Cardiac septum (tissue), 1 donor: Measurements from ENCODE around the gene TCIRG1. TPM values are rescaled to one million over a fixed set of nuclear protein-coding genes. Genes with fewer than 3 reads are reported as not detected.

ENCODE experiments used
- DNase-seq: peaks from one replicate; pipeline ENCODE4 v3.0.0-alpha.2; 2020; ENCODE audit warnings: low spot score
- intact Hi-C: fragments of 100-400 bp; cut with DNase I; formaldehyde crosslinking; loops from one replicate; pipeline ENCODE4 v1.14.0; 2022
- total RNA-seq: library from RNA; stranded (reverse); fragmentation: NEBNext Ultra II Directional; extraction: Animal tissue kit (Norgen Biotek cat#: 25700); gene quantifications from one replicate; pipeline ENCODE4 v1.2.1, GENCODE V29; 2021
- donor health status: DM: no; HTN: no; CAD: no.

TCIRG1 gene
- total RNA-seq, 1 donor from 2014 or later: 26.5 TPM

DNA sequence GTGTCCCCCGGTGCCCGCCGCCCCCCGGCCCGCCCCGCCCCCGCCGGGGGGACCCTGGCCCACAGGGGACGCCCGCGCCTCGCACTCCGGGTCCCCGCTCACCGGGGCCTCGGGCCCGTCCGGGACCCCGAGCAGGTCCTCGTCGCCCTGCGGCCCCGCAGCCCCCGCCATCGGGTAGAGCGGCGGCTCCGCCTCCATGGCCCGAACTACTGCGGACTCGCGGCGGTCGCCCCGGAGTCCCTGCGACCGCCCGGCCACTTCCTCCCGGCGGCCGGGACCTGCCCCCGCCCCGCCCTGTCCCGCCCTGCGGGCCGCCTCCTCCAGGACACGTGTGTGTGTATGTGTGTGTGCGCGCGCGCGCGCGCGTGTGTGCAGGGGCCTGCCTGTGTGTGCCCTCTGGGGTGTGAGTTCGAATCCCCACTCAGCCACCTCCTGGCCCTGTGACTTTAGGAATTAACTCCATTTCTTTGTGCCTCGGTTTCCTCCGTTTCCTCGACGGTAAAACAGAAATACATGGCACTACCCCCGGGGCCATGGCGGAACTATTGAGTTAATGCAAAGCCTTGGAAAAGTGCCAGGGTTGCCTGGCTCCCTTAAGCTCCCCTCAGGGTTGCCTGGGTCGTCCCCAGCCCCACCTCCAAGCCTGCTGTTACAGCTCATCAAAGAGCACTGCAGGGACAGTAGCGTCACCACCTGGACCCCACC, 34.8 kb upstream of the TCIRG1 start, which contains the start of gene UNC93B1:
Gene UNC93B1, minus strand, starts transcription at position 252 of the 705 bp plus-strand sequence. Its CDS starts 54 bp downstream, at position 198.
- DNase-seq: peak; percentile 95
- intact Hi-C loops: no loop called here

DNA sequence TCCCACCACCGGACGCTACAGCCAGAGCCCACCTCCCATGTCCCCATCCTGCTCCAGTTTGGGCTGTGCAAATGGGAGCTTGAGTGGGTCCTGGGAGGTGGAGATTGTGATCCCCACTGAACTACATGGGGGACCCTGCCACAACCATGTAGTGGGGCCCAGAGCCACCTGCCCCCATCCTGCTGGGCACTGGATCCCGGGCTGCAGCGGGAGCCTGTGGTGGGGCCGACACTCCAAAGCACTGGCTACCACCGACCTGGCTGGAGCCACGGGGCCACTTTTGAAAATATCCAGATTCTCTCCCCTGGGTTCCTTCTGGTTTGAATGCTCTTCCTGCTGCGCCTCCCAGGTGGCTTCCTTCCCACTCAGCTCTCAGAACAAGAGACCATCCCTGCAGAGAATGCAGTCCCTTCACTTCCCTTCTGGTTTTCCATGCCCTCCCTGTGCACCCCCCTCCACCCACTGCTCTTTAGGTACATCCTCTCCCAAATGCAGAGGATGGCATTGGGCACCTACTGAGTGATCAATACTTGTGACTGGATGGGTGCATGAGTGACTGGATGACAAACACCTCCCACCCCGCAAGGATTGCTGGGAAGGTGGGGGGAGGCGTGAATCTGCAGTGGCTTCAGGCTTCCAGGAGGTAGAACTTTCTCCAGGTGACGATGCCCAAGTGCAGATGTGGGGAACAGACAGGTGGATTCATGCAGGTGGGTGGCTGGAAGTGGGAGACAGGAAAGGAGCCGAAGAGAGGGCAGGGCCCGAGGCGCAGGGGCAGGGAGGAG, 34.1 kb upstream of the TCIRG1 start:
- intact Hi-C loops: no loop called here
- DNase-seq: no peak

DNA sequence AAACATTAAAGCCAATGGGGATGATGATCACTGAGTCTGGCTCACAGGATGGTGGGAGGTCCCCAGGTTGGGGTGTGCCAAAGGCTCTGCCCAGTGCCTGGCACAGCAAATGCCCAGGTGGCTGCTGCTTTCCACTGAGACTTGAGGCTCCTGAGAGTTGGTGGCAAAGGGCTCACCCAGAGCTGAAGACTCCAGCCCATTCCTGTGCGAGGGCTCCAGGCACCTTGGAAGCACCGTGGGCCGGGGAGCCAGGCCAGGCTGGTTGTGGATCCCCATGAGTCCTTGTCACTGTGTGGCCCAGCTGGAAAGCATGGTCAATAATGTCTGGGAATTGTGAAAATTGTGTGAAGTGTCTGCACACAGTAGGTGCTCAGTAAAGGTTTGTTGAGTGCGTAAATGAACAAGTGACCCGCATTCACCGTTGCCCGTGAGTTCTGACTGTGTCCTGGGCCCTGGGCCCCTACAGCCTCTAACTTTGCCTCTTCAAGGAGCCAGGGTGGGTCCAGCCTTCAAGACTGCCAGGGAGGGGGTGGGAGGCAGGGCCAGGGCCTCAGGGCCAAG, 32.1 kb upstream of the TCIRG1 start:
- intact Hi-C loops: no loop called here
- DNase-seq: no peak

DNA sequence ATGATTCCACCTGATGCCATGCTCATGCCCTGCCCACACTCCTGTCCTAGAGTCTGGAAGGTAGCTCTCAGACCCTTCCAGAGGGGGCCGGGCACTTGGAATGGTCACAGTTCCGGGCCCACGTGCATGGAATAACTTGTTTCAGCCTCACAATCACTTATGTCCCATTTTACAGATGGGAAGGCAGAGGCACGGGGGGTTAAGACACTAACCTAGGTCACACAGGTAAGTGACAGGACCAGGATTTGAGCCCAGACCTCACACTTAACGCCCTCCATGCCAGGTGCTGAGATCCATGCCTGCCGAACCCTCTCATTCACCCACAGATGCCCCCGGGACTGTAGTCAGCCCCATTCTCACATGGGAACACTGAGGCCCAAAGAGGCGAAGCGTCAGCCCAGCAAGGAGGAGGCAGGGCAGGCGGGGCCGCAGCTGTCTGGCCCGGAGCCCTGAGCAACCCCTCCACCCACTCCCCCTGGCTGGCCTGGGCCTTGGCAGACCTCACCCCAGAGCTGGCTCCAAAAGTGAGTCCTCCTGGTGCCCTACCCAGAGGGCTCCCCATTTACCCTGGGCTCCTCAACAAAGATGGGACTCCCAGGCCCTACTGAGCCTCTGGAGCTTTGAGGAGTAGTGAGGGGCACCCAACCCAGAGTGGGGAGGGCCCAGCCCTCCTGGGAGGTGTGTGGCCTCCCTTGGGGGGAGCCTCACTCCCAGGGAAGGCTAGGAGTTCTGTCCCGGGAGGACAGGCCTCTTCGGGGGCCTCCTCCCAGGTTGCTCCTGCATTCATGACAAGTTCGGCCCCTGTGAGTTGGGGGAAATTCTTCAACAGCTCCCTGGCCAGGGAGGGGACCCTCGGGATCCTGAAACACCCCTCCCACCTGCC, 31.1 kb upstream of the TCIRG1 start:
- intact Hi-C loops: no loop called here
- no peak for DNase-seq

DNA sequence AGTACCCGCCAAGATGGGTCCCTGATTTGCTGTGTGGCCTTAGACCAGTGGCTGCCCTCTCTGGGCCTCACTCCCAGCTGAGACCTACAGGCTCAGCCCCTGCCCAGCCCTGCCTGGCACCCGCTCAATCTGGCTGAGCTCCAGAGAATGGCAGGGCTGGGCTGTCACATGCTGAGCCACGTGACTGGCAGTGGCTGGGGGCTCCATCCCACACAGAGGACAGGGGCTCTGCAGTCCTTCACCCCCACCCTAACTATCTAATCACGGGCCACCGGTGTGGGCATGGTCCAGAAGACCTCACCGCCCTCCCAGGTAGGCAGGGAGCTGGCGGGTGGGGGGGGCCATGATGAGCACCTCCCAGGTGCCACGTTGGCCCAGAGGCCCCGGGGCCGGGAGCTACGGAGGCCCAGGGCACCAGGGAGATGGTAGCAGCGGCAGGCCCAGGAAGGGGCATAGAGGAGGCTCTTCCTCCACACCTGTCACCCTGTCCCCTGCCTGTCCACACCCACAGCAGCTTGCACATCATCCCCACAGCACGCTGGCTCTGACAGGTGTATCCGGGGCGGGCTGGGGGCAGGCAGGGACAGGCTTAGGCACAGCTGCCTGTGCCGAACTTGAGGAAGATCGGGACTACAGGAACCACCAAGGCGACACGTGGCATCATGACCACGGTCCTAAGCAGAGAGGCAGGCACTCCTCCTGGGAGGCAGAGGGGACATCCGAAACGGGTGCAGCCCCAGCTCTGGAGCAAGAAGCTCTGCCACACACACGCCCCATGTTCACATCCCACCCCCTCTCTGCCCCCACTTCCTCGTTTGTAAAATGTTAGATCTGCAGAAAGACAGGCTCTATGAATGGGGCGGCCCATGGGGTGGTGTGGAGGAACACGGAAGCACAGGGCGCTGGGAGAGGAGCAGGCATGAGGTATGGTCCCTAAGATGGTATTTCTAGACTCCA, 30.2 kb upstream of the TCIRG1 start:
- no peak for DNase-seq
- intact Hi-C loops: no loop called here

DNA sequence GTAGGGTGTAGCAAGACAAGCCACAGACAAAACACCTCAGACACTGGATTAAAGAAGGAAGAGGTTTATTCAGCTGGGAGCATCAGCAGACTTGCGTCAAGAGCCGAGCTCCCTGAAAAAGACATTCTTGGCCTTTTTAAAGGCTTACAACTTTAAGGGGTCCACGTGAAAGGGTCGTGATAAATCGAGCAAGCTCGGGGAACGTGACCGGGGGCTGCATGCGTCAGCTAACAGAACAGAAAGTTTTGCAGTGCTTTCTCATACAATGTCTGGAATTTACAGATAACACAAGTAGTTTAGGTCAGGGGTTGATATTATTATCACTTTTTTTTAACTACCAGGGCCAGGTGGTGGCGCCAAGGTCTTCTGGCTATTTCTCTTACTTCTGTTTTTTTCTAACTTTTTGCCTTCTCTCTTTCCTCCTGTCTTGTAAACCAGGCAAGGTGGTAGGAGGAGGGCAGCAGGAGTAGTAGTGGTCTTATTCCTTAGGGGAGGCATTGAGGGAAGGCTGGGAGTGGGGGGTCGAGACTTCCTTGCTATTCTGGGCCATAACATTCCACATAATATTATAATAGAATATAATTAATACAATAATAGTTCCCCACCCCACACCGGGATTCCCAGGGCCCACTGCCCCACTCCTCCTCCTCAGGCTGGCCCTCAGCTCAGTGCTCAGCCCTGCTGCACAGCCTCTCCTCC, 29.3 kb upstream of the TCIRG1 start:
- intact Hi-C loops: loop anchor here (10.0 kb wide), 1 partner anchor 195 kb away; no protein-coding TSS in a partner anchor
- DNase-seq: no peak

DNA sequence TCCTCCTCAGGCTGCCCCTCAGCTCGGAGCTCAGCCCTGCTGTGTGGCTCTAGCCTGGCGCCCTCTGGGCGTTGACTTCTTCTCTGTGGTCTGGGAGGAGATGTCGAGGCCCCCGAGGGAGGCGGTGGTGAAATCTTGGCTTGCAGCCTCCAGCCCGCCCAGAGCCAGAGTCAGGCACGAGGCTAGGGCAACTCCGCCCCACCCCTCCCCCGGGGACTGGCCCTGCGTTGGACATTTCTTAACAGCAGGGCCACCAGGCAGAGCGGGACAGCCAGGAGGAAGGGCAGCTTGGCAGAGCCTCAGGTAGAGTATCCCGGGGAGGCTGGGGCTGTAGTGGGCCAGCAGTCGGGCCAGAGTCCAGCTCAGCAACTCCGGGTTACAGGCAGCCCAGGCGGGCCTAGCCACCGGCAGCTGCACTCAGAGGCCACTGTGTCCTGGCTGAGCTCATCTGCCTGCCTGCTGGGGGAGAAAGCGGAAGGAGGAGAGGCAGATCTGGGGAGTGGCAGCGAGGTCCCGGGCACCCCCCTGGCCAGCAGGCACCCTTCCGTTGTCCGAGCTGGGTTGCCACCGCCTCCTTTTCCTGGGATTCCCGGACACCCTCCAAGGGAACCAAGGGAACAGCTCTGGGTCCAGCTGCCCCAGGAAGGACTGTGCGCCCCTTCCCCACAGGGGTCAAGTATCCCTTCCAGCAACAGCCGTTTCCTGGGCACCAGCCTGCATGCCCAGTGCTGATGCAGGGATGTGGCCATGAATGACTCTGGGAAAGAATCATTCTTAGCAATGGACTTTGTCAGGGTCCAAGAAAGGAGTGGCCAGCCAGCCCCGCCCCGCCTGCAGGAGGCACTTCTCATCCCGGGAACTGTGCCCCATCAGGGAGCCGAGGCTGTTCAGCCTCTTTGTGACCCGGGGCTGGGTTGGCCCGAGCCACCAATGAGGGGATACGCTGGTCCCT, 28.5 kb upstream of the TCIRG1 start, which contains the start of gene ALDH3B1:
Gene ALDH3B1, plus strand, starts transcription at position 238 of the 952 bp plus-strand sequence. CDS start 4,971 bp downstream, outside the sequence.
- intact Hi-C loops: loop anchor here (10.0 kb wide), 1 partner anchor 194 kb away; no protein-coding TSS in a partner anchor

DNA sequence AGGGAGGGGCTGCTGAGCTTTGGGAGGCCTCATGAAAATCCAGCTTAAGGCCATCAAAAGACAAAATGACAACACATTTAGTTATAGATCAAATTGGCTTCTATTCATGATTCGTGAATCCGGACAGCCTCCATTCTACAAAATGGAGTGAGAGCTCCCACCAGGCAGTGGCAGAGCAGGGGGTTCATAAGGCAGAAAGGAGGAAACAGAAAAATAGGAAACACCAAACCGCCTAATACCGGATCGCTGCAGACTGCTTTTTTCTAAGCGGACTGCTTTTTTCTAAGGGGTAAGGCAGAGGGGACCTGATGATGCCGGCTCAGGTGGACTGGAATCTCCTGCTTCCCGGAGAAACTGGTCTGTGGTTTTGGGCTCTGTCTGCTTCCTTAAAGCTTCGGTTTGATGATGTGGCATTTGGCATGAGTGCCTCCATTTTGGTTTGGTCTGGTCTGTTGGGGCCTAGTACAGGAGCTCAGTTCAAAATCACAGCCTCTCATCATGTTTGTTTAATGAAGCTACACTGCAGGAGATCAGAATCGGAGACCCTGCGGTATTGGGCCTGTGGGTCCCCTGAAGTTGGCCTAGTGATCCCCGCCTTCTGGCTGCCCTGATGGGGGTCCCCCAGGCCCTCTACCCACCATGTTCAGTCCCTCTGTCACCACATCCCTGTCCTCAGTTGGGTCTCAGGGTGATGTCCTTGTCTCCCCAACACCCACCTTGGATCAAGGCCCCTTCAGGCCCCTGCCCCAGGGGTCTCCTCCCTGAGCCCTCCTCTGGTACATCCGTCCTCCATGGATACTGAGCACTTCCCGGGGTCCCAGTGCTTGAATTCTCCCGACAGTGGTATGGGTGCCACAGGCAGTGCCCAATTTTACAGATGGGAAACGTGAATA, 27.5 kb upstream of the TCIRG1 start:
- DNase-seq: no peak
- intact Hi-C loops: loop anchor here (10.0 kb wide), 1 partner anchor 194 kb away; no protein-coding TSS in a partner anchor

More for the DNA sequence above, 28.5 kb upstream of the TCIRG1 start, which contains the start of gene ALDH3B1:
- DNase-seq: peak; percentile 93

DNA sequence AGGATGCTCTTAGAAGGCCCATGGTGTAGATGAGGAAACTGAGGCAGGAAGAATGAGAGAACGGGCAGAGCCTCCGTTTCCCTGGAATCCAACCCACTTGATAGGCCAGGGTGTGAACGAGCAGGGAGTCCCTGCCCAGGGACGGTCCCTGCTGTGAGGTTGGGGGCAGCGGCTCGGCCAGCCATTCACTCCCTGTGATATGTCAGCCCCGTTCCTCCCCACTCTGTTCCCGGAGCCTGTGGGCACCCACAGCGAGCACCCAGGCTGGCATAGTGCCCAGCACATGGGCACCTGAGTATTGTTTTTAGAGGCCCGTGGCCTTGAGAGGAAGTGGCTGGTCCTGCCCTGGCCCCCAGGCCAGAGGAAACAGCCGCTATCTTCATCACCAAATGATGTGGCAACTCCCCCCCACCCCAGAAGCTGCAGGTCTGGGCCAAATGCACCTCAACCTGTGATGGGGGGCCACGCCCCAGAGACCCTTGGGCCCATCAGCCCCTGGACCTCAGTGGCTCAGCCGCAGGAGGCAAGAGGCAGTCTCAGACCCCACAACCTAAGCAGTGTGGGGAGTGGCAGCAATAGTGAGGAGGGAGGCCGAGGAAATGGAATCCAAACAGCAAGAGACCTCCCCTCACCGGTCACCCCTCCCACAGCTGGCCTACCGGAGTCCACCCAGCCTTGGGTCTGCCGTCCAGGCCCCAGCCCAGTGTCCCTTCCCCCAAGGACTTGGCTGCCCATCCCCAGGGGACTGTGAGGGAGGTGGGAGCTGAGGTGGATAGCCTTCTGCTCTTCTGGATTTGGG, 26.6 kb upstream of the TCIRG1 start:
- no peak for DNase-seq
- intact Hi-C loops: loop anchor here (10.0 kb wide), 1 partner anchor 193 kb away; no protein-coding TSS in a partner anchor

DNA sequence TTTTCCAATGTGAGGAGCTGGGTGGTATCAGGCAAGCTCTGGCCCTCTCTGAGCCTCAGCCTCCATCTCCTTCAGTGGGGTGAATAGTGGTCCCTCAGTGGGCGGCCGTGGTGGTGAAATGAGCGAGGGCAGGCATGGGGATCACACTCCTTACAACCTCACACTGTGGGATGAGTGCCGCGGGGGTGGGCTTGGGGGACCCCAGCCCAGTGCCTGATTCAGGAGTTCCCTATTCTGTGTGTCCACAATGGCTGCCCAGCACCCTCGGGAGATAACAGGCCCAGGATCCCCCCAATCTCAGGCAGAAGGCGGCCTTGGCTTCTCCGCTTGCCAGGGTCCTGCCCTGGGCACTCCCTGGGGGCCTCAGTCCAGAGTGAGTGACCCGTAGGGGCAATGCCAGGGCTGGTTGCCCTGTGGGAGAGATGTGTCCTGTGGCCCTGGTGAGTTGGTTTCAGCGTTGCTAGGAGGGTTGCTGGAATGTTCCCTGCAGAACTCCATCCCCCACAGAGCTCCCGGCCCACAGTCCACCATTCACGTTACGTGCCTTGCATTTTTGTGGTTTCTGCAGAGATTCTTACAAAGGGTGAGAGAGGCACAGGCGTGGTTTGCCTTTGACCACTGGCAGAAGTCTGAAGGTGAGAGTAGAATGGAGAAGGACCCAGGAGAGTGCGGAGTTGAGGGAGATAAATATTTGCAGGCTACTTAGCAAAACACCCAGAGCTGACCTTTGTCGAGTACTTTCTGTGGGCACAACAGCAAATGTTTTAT, 25.8 kb upstream of the TCIRG1 start:
- intact Hi-C loops: loop anchor here (10.0 kb wide), 1 partner anchor 192 kb away; no protein-coding TSS in a partner anchor
- no peak for DNase-seq

DNA sequence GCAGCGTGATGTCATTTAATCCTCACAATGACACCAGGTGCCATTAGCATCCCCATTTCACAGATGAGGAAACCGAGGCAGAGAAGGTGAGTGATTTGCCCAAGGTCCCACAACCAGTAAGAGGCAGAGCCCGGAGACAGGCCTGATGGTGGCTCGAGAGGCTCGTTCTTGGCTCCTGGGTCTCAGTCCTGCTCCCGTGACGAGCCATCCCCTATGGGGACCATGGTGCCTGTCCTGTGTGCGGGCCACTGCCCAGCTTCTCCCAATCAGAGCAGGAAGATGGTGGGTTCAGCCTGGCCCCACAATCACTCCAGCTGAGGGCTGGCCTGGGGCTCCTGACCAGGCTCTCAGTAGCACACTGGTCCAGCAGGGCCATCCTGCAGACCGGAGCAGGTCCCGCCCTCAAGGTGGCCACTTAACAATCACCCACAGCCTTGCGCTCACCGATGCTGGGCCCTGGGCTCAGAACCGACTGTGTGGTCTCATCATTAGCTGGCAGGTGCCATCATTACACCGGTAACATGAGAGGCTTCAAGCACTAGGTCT, 25.1 kb upstream of the TCIRG1 start:
- intact Hi-C loops: loop anchor here (10.0 kb wide), 1 partner anchor 191 kb away; no protein-coding TSS in a partner anchor

DNA sequence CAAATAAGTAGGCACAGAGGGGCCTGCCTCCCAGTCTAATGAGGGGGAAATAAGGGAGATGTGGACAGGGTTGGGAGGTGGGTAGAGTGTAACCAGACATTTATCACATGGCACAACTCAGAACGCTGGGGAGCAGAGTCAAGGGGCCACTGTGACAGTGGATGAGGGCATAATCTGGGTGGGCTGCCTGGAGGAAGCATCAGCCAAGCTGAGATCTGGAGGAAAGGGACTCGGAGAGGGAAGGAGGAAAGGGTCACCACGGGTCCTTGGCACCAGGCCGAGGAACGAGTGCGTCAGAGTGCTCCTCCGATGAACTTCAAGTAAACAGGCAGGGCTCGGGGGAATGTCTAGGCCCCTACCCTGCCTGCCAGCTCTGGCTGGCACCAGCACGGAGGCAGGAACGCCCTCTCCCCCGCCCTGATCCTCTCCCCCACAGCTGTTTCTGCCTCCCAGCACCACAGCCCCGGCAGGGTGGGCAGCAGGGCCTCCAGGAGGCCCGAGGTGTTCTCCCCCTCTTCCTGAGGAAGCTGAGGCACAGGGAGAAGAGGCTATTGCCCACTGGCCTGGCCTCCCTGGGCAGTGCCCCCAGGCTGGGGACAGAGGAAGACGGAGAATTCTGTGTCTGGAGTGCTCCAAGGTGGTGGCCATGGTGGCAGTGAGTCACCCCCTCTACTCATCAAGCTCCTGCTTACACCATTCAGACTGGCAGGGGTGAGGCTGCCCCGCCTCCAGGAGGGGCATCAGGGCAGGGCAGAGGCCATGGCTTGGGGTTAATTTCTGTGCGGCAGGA, 24.5 kb upstream of the TCIRG1 start:
- no peak for DNase-seq
- intact Hi-C loops: loop anchor here (10.0 kb wide), 1 partner anchor 190 kb away; no protein-coding TSS in a partner anchor

More for the DNA sequence above, 25.1 kb upstream of the TCIRG1 start:
- DNase-seq: no peak
